GM18868 (cell line): ENCODE measurements around the gene TANC2.
"Not testable (repeated sequence)": the region's sequence is repeated elsewhere in the genome, so short reads cannot be mapped to it uniquely, and the experiment has no call there.

ENCODE experiments used
- ATAC-seq: cut with Tn5 transposase; IDR thresholded peaks from one replicate; pipeline ENCODE4 v1.9.1; 2021; ENCODE audit warnings: mild to moderate bottlenecking, moderate library complexity; ENCODE audit not compliant: unreplicated experiment

TANC2 gene

GRCh38 chr17:62963296-62963695 lies 2.7 kb upstream of the TANC2 start:
- no peak for ATAC-seq

- no peak for ATAC-seq
These were observed 1.5 kb upstream of the TANC2 start for GRCh38 chr17:62964506-62964905.

GRCh38 chr17:62965174-62965685 lies 805 bp upstream of the TANC2 start:
- ATAC-seq: no peak

GRCh38 chr17:62966426-62967204 lies 580 bp downstream of the TANC2 start:
- ATAC-seq: no peak

DNA sequence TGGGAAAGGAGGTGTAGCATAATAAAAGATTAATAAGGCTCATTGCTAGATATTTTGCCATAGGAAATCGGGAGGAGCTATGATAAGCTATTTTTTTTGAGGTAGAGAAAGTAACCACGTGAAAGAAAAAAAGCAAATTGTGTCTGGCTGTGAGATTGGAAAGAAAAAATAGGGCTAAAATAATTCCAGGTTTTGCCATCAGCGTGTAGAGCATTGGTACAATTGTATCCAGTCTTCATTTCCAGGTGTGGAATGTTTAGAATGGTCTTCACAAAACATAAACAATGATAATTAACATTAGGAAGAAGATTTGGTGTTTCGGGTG lies 1.1 kb downstream of the TANC2 start:
- no peak for ATAC-seq

GRCh38 chr17:62968445-62968923 lies 2.4 kb downstream of the TANC2 start:
- ATAC-seq: peak; percentile 77

DNA sequence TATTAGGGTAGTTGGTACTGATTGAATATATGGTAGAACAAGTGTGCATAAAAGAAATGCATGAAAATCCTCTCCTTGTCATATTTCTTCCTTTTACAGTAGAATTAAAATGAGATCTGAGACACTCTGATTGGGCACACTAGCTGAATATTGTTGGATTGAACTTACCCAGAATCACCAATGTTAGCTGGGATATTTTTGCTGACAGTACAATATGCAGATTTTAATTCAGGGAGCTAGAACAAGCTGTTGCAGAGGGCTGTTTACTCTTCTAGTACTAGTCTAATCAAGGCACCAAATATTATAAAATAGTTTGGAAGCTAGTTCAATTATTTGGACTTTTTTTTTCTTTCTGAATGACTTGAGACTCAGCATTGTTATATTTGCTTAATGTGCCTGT lies 4.6 kb downstream of the TANC2 start:
- ATAC-seq: no peak

- no peak for ATAC-seq
These were observed 5.8 kb downstream of the TANC2 start for GRCh38 chr17:62971853-62972252.

GRCh38 chr17:62974788-62975187 lies 8.8 kb downstream of the TANC2 start:
- no peak for ATAC-seq

DNA sequence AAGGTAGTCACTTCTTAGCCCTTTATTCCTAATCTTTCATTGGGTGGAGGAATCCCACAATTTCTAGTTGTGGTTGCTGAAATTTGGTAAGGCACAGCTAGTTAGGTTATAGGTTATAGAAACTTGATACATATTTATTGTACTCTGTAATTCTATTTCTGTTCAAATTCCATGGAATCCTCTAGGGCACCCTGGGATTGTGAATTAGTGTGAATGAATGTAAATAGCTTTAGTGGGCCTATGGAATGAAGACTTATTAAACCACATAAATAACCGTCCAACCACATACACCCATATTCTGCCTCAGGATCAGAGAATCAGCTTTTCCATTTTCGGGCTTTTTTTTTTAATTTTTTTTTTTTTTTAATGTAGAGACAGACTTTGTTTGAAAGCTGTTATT lies 9.2 kb downstream of the TANC2 start:
- no peak for ATAC-seq

GRCh38 chr17:62976643-62977231 lies 10.7 kb downstream of the TANC2 start:
- not testable (repeated sequence) for ATAC-seq

DNA sequence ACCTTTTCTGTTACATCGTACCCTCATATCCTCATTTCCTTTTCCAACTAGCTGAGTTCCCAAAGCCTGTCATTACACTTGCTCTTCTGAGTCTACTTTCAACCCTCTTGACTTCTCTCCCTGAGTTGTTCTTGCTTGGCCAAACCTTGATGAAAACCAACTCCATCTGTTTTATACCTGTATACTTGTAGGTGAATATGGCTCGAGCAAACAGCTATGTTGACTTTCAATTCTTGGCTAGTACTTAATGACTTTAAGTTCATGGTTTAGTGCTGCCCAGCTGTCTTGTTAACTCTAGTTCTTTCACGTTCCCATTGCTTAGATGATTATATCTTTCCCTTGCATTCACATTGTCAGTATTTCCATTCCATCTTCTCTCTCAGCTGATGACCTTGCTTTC lies 14.8 kb downstream of the TANC2 start:
- ATAC-seq: no peak

DNA sequence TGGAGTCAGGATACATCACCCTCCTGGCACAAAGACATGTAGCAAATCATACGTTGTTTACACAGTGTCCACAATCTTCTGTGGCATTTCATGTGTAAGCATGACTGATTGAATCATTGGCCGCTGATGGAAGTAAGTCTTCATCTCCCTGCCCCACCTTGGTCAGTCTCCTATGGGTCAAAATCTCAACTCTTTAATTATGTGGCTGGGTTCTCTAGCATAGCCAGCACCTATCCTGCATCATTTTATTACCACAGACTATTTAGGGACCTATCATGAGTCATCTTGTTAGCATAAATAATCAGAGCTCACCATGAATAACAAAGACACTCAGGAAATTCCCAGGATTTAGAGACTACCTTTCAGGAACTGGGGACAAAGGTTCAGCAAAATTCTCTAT lies 15.9 kb downstream of the TANC2 start:
- ATAC-seq: no peak

DNA sequence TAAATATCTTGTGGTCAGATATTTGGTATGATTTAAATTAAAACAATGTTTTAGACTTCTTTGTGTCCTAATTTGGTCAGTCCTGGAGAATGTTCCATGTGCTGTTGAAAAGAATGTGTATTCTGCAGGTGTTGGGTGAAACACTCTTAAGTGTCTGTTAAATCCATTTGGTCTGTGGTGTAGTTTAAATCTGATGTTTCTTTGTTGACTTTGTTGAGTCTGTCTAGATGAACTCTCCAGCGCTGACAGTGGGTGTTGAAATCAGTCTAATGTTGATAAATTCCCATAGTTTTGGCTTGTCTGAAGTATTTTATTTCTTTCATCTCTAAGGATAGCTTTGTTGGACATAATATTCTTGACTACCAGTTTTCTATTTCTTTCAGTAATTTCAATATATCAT lies 18.8 kb downstream of the TANC2 start:
- no peak for ATAC-seq

DNA sequence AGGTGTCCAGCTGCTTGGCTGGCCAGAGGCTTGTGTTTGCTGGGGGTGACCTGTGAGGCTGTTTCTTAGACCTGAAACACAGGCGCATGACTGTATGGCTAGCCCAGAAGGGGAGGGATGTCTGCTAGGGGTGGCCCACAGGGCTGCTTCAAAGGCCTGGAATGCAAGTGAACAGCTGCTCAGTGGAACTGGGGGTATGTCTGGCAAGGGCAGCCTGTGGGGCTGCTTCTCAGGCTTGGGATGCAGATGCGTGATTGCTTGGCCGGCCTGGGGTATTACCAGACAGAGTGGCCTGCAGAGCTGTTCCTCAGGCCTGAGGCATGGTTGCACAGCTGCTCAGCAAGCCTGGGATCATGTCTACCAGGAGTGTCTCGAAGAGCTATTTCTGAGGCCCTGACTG lies 20.5 kb downstream of the TANC2 start:
- ATAC-seq: no peak

GRCh38 chr17:62987136-62987535 lies 21.1 kb downstream of the TANC2 start:
- ATAC-seq: no peak

GRCh38 chr17:62989501-62989900 lies 23.5 kb downstream of the TANC2 start:
- no peak for ATAC-seq

DNA sequence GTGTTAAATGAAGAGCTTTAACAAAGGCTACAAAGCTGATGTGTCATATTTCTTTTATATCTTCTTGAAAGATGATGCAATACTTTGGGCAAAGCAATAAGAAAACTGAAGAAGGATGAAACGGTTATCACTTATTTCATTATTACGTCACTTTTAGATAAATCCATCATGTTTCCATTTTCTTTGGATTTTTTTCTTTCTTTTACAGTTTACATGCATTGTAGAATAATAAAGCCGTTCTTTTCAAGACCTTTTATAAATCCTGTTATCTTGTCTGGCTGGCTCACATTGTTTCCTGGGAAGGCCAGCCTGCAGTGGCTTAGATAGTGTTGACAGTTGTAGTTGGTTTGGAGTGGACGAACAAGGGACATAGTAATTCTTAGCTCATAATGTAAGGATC lies 28.9 kb downstream of the TANC2 start:
- no peak for ATAC-seq

- no peak for ATAC-seq
These were observed 29.4 kb downstream of the TANC2 start for GRCh38 chr17:62995377-62995885.

- ATAC-seq: no peak
These were observed 30.2 kb downstream of the TANC2 start for GRCh38 chr17:62996221-62996620.

DNA sequence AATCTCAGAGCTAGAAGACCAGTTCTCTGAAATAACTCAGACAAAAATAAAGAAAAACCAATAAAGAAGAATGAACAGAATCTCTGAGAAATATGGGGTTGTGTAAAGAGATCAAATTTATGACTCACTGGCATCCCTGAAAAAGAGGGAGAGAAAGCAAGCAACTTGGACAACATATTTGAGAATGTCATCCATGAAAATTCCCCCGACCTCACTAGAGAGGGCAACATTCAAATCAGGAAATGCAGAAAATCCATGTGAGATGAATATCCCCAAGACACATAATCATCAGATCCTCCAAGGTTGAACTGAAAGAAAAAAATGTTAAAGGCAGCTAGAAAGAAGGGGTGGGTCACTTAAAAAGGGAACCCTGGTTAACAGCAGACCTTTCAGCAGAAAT lies 32.1 kb downstream of the TANC2 start:
- ATAC-seq: no peak

DNA sequence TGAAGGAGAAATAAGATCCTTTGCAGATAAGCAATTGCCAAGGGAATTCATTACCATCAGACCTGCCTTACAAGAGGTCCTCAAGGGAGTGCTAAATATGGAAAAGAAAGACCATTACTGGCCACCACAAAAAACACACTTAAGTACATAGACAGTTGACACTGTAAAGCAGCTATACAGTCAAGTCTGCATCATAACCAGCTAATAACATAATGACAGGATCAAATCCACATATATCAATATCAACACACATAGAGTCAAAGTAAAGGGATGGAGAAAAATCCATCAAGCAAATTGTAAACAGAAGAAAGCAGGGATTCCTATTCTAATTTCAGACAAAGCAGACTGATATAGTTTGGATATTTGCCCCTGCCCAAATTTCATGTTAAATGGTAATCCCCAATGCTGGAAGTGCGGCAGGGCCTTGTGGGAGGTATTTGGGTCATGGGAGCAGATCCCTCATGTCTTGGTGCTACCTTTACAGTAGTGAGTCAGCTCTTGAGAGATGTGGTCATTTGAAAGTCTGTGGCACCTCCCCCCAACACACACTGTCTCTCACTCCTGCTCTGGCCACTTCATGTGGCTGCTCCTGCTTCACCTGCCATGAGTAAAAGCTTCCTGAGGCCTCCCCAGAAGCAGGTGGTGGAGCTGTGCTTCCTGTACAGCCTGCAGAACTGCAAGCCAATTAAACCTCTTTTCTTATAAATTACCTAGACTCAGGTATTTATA lies 32.8 kb downstream of the TANC2 start:
- no peak for ATAC-seq
